Measurements from ENCODE around the gene XRCC6. TPM values are rescaled to one million over a fixed set of nuclear protein-coding genes. Genes with fewer than 3 reads are reported as not detected.
A peak's percentile ranks its signal among the peaks of the same experiment; 100 is the strongest.

XRCC6 gene
- total and polyA plus RNA-seq, 2 of the 13 experiments (the other 11 are each of a cell fraction or from before 2014, with no cell fraction given) = 124 to 625 TPM

DNA sequence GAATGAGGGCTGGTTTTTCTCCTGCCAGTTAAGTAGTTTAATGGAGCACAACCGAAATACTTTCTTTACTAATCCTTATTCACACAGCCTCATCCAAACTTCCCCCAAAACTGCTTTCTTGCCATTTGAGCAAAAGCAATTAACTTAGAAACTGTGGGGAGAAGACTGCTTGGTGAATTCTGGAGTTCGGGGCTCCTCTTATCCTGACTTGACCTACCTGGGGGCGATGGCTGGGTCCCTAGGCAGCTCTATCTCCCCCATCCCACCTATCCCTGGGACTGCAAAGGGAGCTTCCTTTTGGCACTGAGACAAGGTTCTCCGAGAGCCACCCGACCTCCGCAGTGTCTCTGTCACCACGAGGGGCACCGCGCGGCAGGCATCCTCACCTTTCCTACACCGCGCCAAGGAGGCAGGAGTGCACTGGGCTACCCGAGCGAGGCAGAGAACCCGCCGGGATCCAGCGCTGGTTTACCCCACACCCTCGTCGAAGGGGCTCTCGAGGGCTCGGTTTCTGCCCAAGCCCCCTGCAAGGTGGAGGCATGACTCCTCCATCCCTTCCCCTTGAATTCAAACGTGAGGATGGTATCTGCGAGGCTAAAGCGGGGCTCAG lies 1.0 kb upstream of the XRCC6 start (continued):
- TF ChIP-seq ZKSCAN8 (CRISPR knock-in tag; IDR thresholded peaks at IDR 0.05; ENCODE audit: borderline replicate concordance) = no peak
- TF ChIP-seq, protein P1, sequence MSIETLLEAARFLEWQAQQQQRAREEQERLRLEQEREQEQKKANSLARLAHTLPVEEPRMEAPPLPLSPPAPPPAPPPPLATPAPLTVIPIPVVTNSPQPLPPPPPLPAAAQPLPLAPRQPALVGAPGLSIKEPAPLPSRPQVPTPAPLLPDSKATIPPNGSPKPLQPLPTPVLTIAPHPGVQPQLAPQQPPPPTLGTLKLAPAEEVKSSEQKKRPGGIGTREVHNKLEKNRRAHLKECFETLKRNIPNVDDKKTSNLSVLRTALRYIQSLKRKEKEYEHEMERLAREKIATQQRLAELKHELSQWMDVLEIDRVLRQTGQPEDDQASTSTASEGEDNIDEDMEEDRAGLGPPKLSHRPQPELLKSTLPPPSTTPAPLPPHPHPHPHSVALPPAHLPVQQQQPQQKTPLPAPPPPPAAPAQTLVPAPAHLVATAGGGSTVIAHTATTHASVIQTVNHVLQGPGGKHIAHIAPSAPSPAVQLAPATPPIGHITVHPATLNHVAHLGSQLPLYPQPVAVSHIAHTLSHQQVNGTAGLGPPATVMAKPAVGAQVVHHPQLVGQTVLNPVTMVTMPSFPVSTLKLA (IDR thresholded peaks at IDR 0.05) = 0 out of 2 replicates have a peak, but pooled peaks have one; percentile 2
- no peak for TF ChIP-seq SMYD3 (CRISPR knock-in tag; IDR thresholded peaks at IDR 0.05)
- 0 out of 2 replicates have a peak, but pooled peaks have one; percentile 13 for TF ChIP-seq KDM5B (CRISPR knock-in tag; IDR thresholded peaks at IDR 0.05; ENCODE audit: borderline replicate concordance)
- peak; percentile 46; the same call in 1 of the 2 replicates for TF ChIP-seq RXRB (CRISPR knock-in tag; IDR thresholded peaks at IDR 0.05; ENCODE audit: borderline replicate concordance)
- no peak; the same call in 1 of the 2 replicates for TF ChIP-seq ZNF501 (CRISPR knock-in tag; IDR thresholded peaks at IDR 0.05)
- TF ChIP-seq ZNF556 (CRISPR knock-in tag; IDR thresholded peaks at IDR 0.05; ENCODE audit: borderline replicate concordance) = no peak
- TF ChIP-seq TCF7 (IDR thresholded peaks at IDR 0.05; ENCODE audit: low read depth) = no peak
- no peak for TF ChIP-seq MAFG (CRISPR knock-in tag; IDR thresholded peaks at IDR 0.05)
- no peak for TF ChIP-seq PHF5A (CRISPR knock-in tag; IDR thresholded peaks at IDR 0.05; ENCODE audit: low read depth, unreplicated experiment)
- TF ChIP-seq FOSL2 (CRISPR knock-in tag; IDR thresholded peaks at IDR 0.05) = no peak
- TF ChIP-seq, protein P2, sequence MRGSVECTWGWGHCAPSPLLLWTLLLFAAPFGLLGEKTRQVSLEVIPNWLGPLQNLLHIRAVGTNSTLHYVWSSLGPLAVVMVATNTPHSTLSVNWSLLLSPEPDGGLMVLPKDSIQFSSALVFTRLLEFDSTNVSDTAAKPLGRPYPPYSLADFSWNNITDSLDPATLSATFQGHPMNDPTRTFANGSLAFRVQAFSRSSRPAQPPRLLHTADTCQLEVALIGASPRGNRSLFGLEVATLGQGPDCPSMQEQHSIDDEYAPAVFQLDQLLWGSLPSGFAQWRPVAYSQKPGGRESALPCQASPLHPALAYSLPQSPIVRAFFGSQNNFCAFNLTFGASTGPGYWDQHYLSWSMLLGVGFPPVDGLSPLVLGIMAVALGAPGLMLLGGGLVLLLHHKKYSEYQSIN (CRISPR knock-in tag; IDR thresholded peaks at IDR 0.05; ENCODE audit: borderline replicate concordance) = no peak
- TF ChIP-seq, protein P3, sequence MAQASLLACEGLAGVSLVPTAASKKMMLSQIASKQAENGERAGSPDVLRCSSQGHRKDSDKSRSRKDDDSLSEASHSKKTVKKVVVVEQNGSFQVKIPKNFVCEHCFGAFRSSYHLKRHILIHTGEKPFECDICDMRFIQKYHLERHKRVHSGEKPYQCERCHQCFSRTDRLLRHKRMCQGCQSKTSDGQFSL (CRISPR knock-in tag; IDR thresholded peaks at IDR 0.05) = no peak
- TF ChIP-seq TCF7L2 (IDR thresholded peaks at IDR 0.05; ENCODE audit: low read depth, low read length) = no peak
- TF ChIP-seq ZBTB20 (CRISPR knock-in tag; IDR thresholded peaks at IDR 0.05; ENCODE audit: borderline replicate concordance, low read depth) = no peak
- TF ChIP-seq, protein P4, sequence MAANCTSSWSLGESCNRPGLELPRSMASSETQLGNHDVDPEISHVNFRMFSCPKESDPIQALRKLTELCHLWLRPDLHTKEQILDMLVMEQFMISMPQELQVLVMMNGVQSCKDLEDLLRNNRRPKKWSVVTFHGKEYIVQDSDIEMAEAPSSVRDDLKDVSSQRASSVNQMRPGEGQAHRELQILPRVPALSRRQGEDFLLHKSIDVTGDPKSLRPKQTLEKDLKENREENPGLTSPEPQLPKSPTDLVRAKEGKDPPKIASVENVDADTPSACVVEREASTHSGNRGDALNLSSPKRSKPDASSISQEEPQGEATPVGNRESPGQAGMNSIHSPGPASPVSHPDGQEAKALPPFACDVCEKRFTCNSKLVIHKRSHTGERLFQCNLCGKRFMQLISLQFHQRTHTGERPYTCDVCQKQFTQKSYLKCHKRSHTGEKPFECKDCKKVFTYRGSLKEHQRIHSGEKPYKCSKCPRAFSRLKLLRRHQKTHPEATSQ (CRISPR knock-in tag; IDR thresholded peaks at IDR 0.05; ENCODE audit: borderline replicate concordance) = no peak
- 0 out of 2 replicates have a peak, but pooled peaks have one; percentile 4 for TF ChIP-seq ZNF572 (CRISPR knock-in tag; IDR thresholded peaks at IDR 0.05)
- TF ChIP-seq, protein P5, sequence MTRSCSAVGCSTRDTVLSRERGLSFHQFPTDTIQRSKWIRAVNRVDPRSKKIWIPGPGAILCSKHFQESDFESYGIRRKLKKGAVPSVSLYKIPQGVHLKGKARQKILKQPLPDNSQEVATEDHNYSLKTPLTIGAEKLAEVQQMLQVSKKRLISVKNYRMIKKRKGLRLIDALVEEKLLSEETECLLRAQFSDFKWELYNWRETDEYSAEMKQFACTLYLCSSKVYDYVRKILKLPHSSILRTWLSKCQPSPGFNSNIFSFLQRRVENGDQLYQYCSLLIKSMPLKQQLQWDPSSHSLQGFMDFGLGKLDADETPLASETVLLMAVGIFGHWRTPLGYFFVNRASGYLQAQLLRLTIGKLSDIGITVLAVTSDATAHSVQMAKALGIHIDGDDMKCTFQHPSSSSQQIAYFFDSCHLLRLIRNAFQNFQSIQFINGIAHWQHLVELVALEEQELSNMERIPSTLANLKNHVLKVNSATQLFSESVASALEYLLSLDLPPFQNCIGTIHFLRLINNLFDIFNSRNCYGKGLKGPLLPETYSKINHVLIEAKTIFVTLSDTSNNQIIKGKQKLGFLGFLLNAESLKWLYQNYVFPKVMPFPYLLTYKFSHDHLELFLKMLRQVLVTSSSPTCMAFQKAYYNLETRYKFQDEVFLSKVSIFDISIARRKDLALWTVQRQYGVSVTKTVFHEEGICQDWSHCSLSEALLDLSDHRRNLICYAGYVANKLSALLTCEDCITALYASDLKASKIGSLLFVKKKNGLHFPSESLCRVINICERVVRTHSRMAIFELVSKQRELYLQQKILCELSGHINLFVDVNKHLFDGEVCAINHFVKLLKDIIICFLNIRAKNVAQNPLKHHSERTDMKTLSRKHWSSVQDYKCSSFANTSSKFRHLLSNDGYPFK (CRISPR knock-in tag; IDR thresholded peaks at IDR 0.05; ENCODE audit: borderline replicate concordance) = peak; percentile 63; the same call in 1 of the 2 replicates
- 0 out of 2 replicates have a peak, but pooled peaks have one; percentile 45 for TF ChIP-seq ZNF790 (CRISPR knock-in tag; IDR thresholded peaks at IDR 0.05; ENCODE audit: borderline replicate concordance)
- TF ChIP-seq ZNF225 (CRISPR knock-in tag; IDR thresholded peaks at IDR 0.05) = no peak
